ENCODE measurements around the gene POFUT1.

The POFUT1 gene

DNA sequence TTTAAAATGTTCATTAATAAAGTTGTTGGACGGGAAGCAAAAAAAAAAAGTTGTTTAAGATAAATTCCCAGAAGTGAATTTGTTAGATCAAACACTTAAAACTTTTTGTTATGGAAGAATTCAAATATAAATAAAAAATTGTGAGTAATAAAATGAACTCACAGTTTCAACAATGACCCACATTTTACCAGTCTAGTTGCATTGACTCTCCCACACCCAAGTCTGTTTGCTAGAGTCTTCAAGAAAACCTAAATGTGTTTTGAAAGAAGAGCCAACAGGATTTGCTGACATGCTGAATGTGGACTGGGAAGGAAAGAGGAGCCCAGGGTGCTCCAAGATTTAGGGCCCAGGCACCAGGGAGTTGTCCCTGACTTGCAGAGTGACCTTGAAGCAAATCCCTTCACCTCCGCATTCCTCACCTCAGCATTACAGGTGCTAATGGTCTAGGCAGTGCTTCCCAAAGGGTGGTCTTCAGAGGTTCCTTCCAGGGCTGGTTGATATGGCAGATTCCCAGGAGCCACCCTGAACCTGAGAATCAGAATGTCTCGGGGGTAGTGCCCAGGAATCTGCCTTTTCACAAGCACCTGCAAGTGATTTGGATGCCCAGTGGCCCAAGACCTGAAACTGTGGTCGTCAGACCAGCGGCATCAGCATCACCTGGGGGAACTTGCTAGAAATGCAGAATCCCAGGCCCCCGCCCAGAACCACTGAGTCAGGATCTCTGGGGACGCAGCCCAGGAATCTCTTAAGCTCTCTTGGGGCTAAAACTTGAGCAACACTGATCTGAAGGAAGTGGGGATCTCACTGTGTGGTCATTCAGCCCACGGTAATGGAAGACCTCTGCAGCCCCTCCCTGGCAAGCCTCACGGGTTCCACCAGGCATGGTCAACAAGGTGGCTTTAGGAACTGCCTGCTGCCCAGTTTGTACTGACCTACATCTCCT lies 31.1 kb downstream of the POFUT1 start:
- Histone ChIP-seq H3K27ac (ENCODE audit: low read length, poor library complexity, severe bottlenecking) (no peak overlapping the region), H4K8ac (ENCODE audit: low read length) (no peak overlapping the region), H3K4ac (ENCODE audit: low read depth in 1 of 2, low read length in 2 of 2) (no peak overlapping the region), H2AK5ac (ENCODE audit: low read length, severe bottlenecking) (no peak overlapping the region), H3K23ac (ENCODE audit: low read length in 2 of 2) (no peak overlapping the region), H2BK5ac (ENCODE audit: low read depth, low read length, poor library complexity, severe bottlenecking) (no peak overlapping the region), H2AFZ (ENCODE audit: low read depth, low read length) (no peak overlapping the region), H3K14ac (ENCODE audit: low read length in 2 of 2) (no peak overlapping the region), H3K4me2 (ENCODE audit: low read length, poor library complexity, severe bottlenecking) (no peak overlapping the region), H3K27me3 (ENCODE audit: control insufficient read depth in 1 of 2, insufficient read depth in 1 of 2, low read length in 2 of 2) (no peaks in the 10 kb centered on the region), H4K91ac (ENCODE audit: low read length) (no peak overlapping the region), H3K4me3 (ENCODE audit: insufficient read depth in 1 of 2, low read depth in 1 of 2, low read length in 2 of 2) (peak overlapping the region in 1 of 2 experiments; percentile 5), H3K9ac (ENCODE audit: low read length) (no peak overlapping the region), H3K79me1 (replicated peaks; ENCODE audit: low read length, poor library complexity, severe bottlenecking) (peaks cover 3% of the 10 kb centered on the region), H3K4me1 (ENCODE audit: control insufficient read depth, insufficient read depth, low read depth, low read length) (peaks cover 5% of the 10 kb centered on the region), H3K9me3 (ENCODE audit: control insufficient read depth, low read length) (no peaks in the 10 kb centered on the region), H2BK120ac (ENCODE audit: low read depth, low read length) (no peak overlapping the region), H3K18ac (ENCODE audit: low read depth in 1 of 2, low read length in 2 of 2) (no peak overlapping the region), H3K36me3 (ENCODE audit: control insufficient read depth in 1 of 2, insufficient read depth in 2 of 2, low read depth in 1 of 2, low read length in 2 of 2) (peaks cover 34 to 36% of the 10 kb centered on the region in 2 experiments), H2BK12ac (ENCODE audit: low read length in 2 of 2) (no peak overlapping the region), H2BK15ac (ENCODE audit: low read depth, poor library complexity, severe bottlenecking) (no peak overlapping the region)
- no peak for DNase-seq
- 92% methylated on average over 8 of the region's 9 CpGs for WGBS

DNA sequence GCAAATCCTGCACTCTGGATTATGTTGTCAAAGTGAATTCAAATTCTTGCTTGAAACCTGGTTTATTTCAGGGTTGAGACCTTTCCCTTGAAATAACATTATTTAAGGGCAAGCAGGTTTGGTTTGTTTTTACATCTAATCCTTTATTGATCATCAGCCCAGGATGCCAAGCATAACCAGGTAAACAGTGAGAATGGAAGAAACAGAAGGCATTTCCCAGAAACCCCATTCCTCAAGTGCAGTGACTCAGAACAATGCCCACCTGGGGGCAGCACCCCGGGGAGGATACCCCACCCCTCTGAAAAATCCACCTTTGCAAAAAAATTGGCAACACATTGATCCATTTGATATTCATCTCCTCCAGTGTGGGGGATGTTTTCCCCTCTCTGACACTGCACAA lies 32.5 kb downstream of the POFUT1 start:
- Histone ChIP-seq H3K14ac (ENCODE audit: low read length in 2 of 2) (no peak overlapping the region), H3K9me3 (ENCODE audit: control insufficient read depth, low read length) (no peaks in the 10 kb centered on the region), H2BK120ac (ENCODE audit: low read depth, low read length) (no peak overlapping the region), H3K4me3 (ENCODE audit: insufficient read depth in 1 of 2, low read depth in 1 of 2, low read length in 2 of 2) (no peak overlapping the region), H3K27me3 (ENCODE audit: control insufficient read depth in 1 of 2, insufficient read depth in 1 of 2, low read length in 2 of 2) (no peaks in the 10 kb centered on the region), H3K36me3 (ENCODE audit: control insufficient read depth in 1 of 2, insufficient read depth in 2 of 2, low read depth in 1 of 2, low read length in 2 of 2) (peaks cover 20 to 22% of the 10 kb centered on the region in 2 experiments), H2BK15ac (ENCODE audit: low read depth, poor library complexity, severe bottlenecking) (no peak overlapping the region), H2BK12ac (ENCODE audit: low read length in 2 of 2) (no peak overlapping the region), H4K91ac (ENCODE audit: low read length) (no peak overlapping the region), H3K27ac (ENCODE audit: low read length, poor library complexity, severe bottlenecking) (no peak overlapping the region), H3K4ac (ENCODE audit: low read depth in 1 of 2, low read length in 2 of 2) (no peak overlapping the region), H3K79me1 (replicated peaks; ENCODE audit: low read length, poor library complexity, severe bottlenecking) (no peaks in the 10 kb centered on the region), H2AK5ac (ENCODE audit: low read length, severe bottlenecking) (no peak overlapping the region), H3K4me2 (ENCODE audit: low read length, poor library complexity, severe bottlenecking) (no peak overlapping the region), H3K18ac (ENCODE audit: low read depth in 1 of 2, low read length in 2 of 2) (no peak overlapping the region), H2AFZ (ENCODE audit: low read depth, low read length) (no peak overlapping the region), H2BK5ac (ENCODE audit: low read depth, low read length, poor library complexity, severe bottlenecking) (no peak overlapping the region), H3K9ac (ENCODE audit: low read length) (no peak overlapping the region), H3K23ac (ENCODE audit: low read length in 2 of 2) (no peak overlapping the region), H3K4me1 (ENCODE audit: control insufficient read depth, insufficient read depth, low read depth, low read length) (peaks cover 5% of the 10 kb centered on the region), H4K8ac (ENCODE audit: low read length) (no peak overlapping the region)
- no peak for DNase-seq
- 3% methylated on average over 1 of the region's 1 CpG for WGBS

DNA sequence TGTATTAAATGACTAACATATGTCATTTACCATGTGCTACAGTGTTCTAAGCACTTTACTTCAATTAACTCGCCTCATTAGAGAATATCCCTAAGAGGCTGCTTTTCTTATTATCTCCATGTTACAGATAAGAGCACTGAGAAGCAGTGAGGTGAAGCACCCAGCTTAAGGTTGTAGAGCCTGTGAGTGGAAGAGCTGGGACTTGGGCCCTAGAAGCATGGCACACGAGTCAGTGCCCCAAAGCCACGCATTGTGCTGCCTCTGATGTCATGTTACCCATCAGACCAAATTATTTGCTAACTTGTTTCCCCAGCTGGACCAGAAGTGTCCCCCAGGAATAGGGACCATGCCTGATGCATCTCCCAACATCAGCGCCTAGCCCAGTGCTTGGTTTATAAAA lies 34.1 kb downstream of the POFUT1 start:
- H2BK12ac ChIP-seq (ENCODE audit: low read length in 2 of 2) = no peak overlapping the region

DNA sequence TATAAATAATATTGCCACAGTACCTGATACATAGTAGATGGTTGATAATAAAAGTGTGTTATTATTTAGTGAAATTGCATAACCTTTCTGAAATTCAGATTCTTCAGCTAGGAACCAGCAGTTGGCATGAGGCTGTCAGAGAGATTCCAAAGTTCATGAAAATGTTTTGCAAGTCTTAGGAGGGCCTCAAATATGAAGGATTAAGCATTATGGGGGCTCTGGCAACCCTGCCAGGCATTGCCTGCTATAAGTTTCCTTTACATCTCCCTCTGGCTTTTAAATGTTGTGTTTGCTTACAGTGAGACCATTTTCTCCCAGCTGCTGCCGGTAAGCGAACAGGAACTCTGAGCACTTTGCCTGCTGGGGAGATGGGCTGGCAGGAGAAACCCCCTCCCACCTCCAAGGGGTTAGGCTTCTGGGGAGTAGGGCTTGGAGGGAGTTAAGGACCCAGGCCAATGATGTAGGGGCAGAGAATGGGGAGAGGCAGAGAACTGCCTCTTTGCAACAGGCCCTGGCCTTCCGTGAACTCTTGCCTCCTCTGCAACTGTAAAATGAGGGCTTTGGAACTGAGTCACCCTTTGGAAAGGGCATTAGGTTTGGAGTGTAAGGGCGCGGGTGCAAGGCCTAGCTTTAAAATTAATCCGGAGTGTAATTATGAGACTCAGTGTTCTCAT lies 36.6 kb downstream of the POFUT1 start:
- Histone ChIP-seq H3K14ac (ENCODE audit: low read length in 2 of 2) (no peak overlapping the region), H3K23ac (ENCODE audit: low read length in 2 of 2) (no peak overlapping the region), H4K8ac (ENCODE audit: low read length) (no peak overlapping the region), H3K79me1 (replicated peaks; ENCODE audit: low read length, poor library complexity, severe bottlenecking) (no peaks in the 10 kb centered on the region), H2BK120ac (ENCODE audit: low read depth, low read length) (no peak overlapping the region), H3K4me1 (ENCODE audit: control insufficient read depth, insufficient read depth, low read depth, low read length) (peaks cover 5% of the 10 kb centered on the region), H3K9me3 (ENCODE audit: control insufficient read depth, low read length) (no peaks in the 10 kb centered on the region), H3K18ac (ENCODE audit: low read depth in 1 of 2, low read length in 2 of 2) (no peak overlapping the region), H2AFZ (ENCODE audit: low read depth, low read length) (peak overlapping the region; percentile 3), H3K4ac (ENCODE audit: low read depth in 1 of 2, low read length in 2 of 2) (no peak overlapping the region), H3K9ac (ENCODE audit: low read length) (peak overlapping the region; percentile 37), H3K36me3 (ENCODE audit: control insufficient read depth in 1 of 2, insufficient read depth in 2 of 2, low read depth in 1 of 2, low read length in 2 of 2) (no peaks in the 10 kb centered on the region), H3K27me3 (ENCODE audit: control insufficient read depth in 1 of 2, insufficient read depth in 1 of 2, low read length in 2 of 2) (no peaks in the 10 kb centered on the region), H2BK15ac (ENCODE audit: low read depth, poor library complexity, severe bottlenecking) (no peak overlapping the region), H3K4me2 (ENCODE audit: low read length, poor library complexity, severe bottlenecking) (no peak overlapping the region), H3K27ac (ENCODE audit: low read length, poor library complexity, severe bottlenecking) (no peak overlapping the region), H2BK12ac (ENCODE audit: low read length in 2 of 2) (no peak overlapping the region), H3K4me3 (ENCODE audit: insufficient read depth in 1 of 2, low read depth in 1 of 2, low read length in 2 of 2) (no peak overlapping the region), H2BK5ac (ENCODE audit: low read depth, low read length, poor library complexity, severe bottlenecking) (no peak overlapping the region), H2AK5ac (ENCODE audit: low read length, severe bottlenecking) (no peak overlapping the region), H4K91ac (ENCODE audit: low read length) (no peak overlapping the region)
- DNase-seq = no peak
- WGBS = 92% methylated on average over 5 of the region's 6 CpGs

More for the DNA sequence above, 34.1 kb downstream of the POFUT1 start:
- Histone ChIP-seq H2AK5ac (ENCODE audit: low read length, severe bottlenecking) (no peak overlapping the region), H3K4me3 (ENCODE audit: insufficient read depth in 1 of 2, low read depth in 1 of 2, low read length in 2 of 2) (no peak overlapping the region), H3K4me2 (ENCODE audit: low read length, poor library complexity, severe bottlenecking) (no peak overlapping the region), H3K18ac (ENCODE audit: low read depth in 1 of 2, low read length in 2 of 2) (no peak overlapping the region), H3K27ac (ENCODE audit: low read length, poor library complexity, severe bottlenecking) (no peak overlapping the region), H2BK5ac (ENCODE audit: low read depth, low read length, poor library complexity, severe bottlenecking) (no peak overlapping the region), H3K9me3 (ENCODE audit: control insufficient read depth, low read length) (no peaks in the 10 kb centered on the region), H3K23ac (ENCODE audit: low read length in 2 of 2) (no peak overlapping the region), H2AFZ (ENCODE audit: low read depth, low read length) (no peak overlapping the region), H3K14ac (ENCODE audit: low read length in 2 of 2) (no peak overlapping the region), H3K27me3 (ENCODE audit: control insufficient read depth in 1 of 2, insufficient read depth in 1 of 2, low read length in 2 of 2) (no peaks in the 10 kb centered on the region), H3K4ac (ENCODE audit: low read depth in 1 of 2, low read length in 2 of 2) (no peak overlapping the region), H3K36me3 (ENCODE audit: control insufficient read depth in 1 of 2, insufficient read depth in 2 of 2, low read depth in 1 of 2, low read length in 2 of 2) (peaks cover 6% of the 10 kb centered on the region in 2 experiments), H4K91ac (ENCODE audit: low read length) (no peak overlapping the region), H3K79me1 (replicated peaks; ENCODE audit: low read length, poor library complexity, severe bottlenecking) (no peaks in the 10 kb centered on the region), H4K8ac (ENCODE audit: low read length) (no peak overlapping the region), H2BK120ac (ENCODE audit: low read depth, low read length) (no peak overlapping the region), H3K9ac (ENCODE audit: low read length) (no peak overlapping the region), H2BK15ac (ENCODE audit: low read depth, poor library complexity, severe bottlenecking) (no peak overlapping the region), H3K4me1 (ENCODE audit: control insufficient read depth, insufficient read depth, low read depth, low read length) (peaks cover 6% of the 10 kb centered on the region)
- DNase-seq = no peak
- WGBS = 76% methylated on average over 3 of the region's 4 CpGs
